ENCODE data around the gene UMODL1.

UMODL1 gene

GRCh38 chr21:42105476-42106315 lies 34.6 kb downstream of the UMODL1 start (continued):
- TF ChIP-seq POU6F1 (CRISPR knock-in tag; IDR thresholded peaks at IDR 0.05; ENCODE audit: borderline replicate concordance, low read depth) (no peak), SNAI2 (CRISPR knock-in tag; IDR thresholded peaks at IDR 0.05) (no peak), ZC3H10 (CRISPR knock-in tag; IDR thresholded peaks at IDR 0.05) (no peak), TOX (CRISPR knock-in tag; IDR thresholded peaks at IDR 0.05; ENCODE audit: borderline replicate concordance) (no peak), ZFP3 (CRISPR knock-in tag; IDR thresholded peaks at IDR 0.05) (no peak), CREB5 (CRISPR knock-in tag; IDR thresholded peaks at IDR 0.05; ENCODE audit: low read depth) (no peak), ZNF565 (CRISPR knock-in tag; conservative IDR thresholded peaks at IDR 0.05; ENCODE audit: low read depth) (no peak)

- TF ChIP-seq CREB5 (CRISPR knock-in tag; IDR thresholded peaks at IDR 0.05; ENCODE audit: low read depth) (no peak), TSHZ2 (CRISPR knock-in tag; IDR thresholded peaks at IDR 0.05) (no peak), ZFP30 (CRISPR knock-in tag; IDR thresholded peaks at IDR 0.05) (no peak), PATZ1 (CRISPR knock-in tag; IDR thresholded peaks at IDR 0.05; ENCODE audit: borderline replicate concordance) (no peak), SNAI2 (CRISPR knock-in tag; IDR thresholded peaks at IDR 0.05) (no peak), ESRRG (CRISPR knock-in tag; IDR thresholded peaks at IDR 0.05) (no peak), PPARA (CRISPR knock-in tag; IDR thresholded peaks at IDR 0.05; ENCODE audit: borderline replicate concordance) (no peak), OSR1 (CRISPR knock-in tag; IDR thresholded peaks at IDR 0.05) (no peak), TCF4 (CRISPR knock-in tag; IDR thresholded peaks at IDR 0.05; ENCODE audit: borderline replicate concordance) (no peak), RARB (CRISPR knock-in tag; IDR thresholded peaks at IDR 0.05) (no peak), ZFP3 (CRISPR knock-in tag; IDR thresholded peaks at IDR 0.05) (no peak), BACH2 (CRISPR knock-in tag; IDR thresholded peaks at IDR 0.05; ENCODE audit: borderline replicate concordance) (no peak), POU6F1 (CRISPR knock-in tag; IDR thresholded peaks at IDR 0.05; ENCODE audit: borderline replicate concordance, low read depth) (no peak), ZNF8 (CRISPR knock-in tag; IDR thresholded peaks at IDR 0.05) (no peak), CSDC2 (CRISPR knock-in tag; IDR thresholded peaks at IDR 0.05) (no peak), CSRNP3 (CRISPR knock-in tag; IDR thresholded peaks at IDR 0.05) (no peak), ZC3H10 (CRISPR knock-in tag; IDR thresholded peaks at IDR 0.05) (no peak)
Observed at GRCh38 chr21:42106425-42106824, 35.3 kb downstream of the UMODL1 start.

More at GRCh38 chr21:42106425-42106824, 35.3 kb downstream of the UMODL1 start:
- ATAC-seq: no peak
